Astrocyte (in vitro differentiated cells and primary cell): ENCODE results near the gene TM9SF3. TPM values are rescaled to one million over a fixed set of nuclear protein-coding genes. Genes with fewer than 3 reads are reported as not detected.

Experiments
- DNase-seq: peaks from one replicate; pipeline ENCODE4 v3.0.0-alpha.2; 2010; ENCODE audit warnings: low read depth
- FAIRE-seq: peaks from 2 replicates; lab custom pipeline; 2011; peaks lifted over from hg19 to GRCh38; lab: Jason Lieb, UNC
- H2AFZ ChIP-seq: 2 replicates; pipeline ENCODE4 v1.6.0; 2012; ENCODE audit warnings: low read depth, low read length, inconsistent platforms
- H3K27ac ChIP-seq: 2 replicates; pipeline ENCODE4 v1.5.1; 2011; ENCODE audit warnings: low read depth, low read length, inconsistent platforms
- H3K27me3 ChIP-seq: 2 replicates; pipeline ENCODE4 v1.6.0; 2011; ENCODE audit warnings: low read length, inconsistent platforms; ENCODE audit not compliant: insufficient read depth
- H3K36me3 ChIP-seq: 2 replicates; pipeline ENCODE4 v1.5.1; 2011; ENCODE audit warnings: low read length, inconsistent platforms; ENCODE audit not compliant: insufficient read depth
- H3K4me1 ChIP-seq: 2 replicates; pipeline ENCODE4 v1.5.1; 2011; ENCODE audit warnings: low read length, inconsistent platforms; ENCODE audit not compliant: insufficient read depth
- H3K4me2 ChIP-seq: 2 replicates; pipeline ENCODE4 v1.6.0; 2012; ENCODE audit warnings: low read length, inconsistent platforms
- H3K4me3 ChIP-seq: 2 replicates; pipeline ENCODE4 v1.5.1; 2011; ENCODE audit warnings: low read depth, mild to moderate bottlenecking, low read length, inconsistent platforms; ENCODE audit not compliant: insufficient read depth
- H3K79me2 ChIP-seq: 2 replicates; pipeline ENCODE4 v1.6.0; 2012; ENCODE audit warnings: mild to moderate bottlenecking, low read length, inconsistent platforms; ENCODE audit not compliant: insufficient read depth
- H3K9ac ChIP-seq: 2 replicates; pipeline ENCODE4 v1.6.0; 2012; ENCODE audit warnings: mild to moderate bottlenecking, low read length, inconsistent platforms
- H3K9me3 ChIP-seq: 2 replicates; pipeline ENCODE4 v1.5.1; 2012; ENCODE audit warnings: low read depth, mild to moderate bottlenecking, low read length, inconsistent platforms; ENCODE audit not compliant: insufficient read depth
- H4K20me1 ChIP-seq: 2 replicates; pipeline ENCODE4 v1.6.0; 2012; ENCODE audit warnings: low read length, inconsistent platforms; ENCODE audit not compliant: insufficient read depth
- H3K27ac Mint-ChIP-seq: one replicate; pipeline ENCODE4 v1.8.0; 2021; ENCODE audit warnings: mild to moderate bottlenecking, mixed read lengths; ENCODE audit not compliant: unreplicated experiment
- H3K27me3 Mint-ChIP-seq: one replicate; pipeline ENCODE4 v1.8.0; 2021; ENCODE audit warnings: low read depth, mixed read lengths; ENCODE audit not compliant: unreplicated experiment
- H3K36me3 Mint-ChIP-seq: one replicate; pipeline ENCODE4 v1.8.0; 2021; ENCODE audit warnings: low read depth, mixed read lengths; ENCODE audit not compliant: unreplicated experiment
- H3K4me1 Mint-ChIP-seq: one replicate; pipeline ENCODE4 v1.8.0; 2021; ENCODE audit warnings: low read depth, mixed read lengths; ENCODE audit not compliant: unreplicated experiment
- H3K4me3 Mint-ChIP-seq: one replicate; pipeline ENCODE4 v1.8.0; 2021; ENCODE audit warnings: mild to moderate bottlenecking, moderate library complexity, mixed read lengths; ENCODE audit not compliant: unreplicated experiment
- H3K9me3 Mint-ChIP-seq: one replicate; pipeline ENCODE4 v1.8.0; 2021; ENCODE audit warnings: mild to moderate bottlenecking, mixed read lengths; ENCODE audit not compliant: unreplicated experiment
- CTCF ChIP-seq: IDR thresholded peaks from 2 replicates; pipeline ENCODE4 v1.5.1; 2011; ENCODE audit warnings: low read depth, mild to moderate bottlenecking, inconsistent platforms, low read length, moderate library complexity; ENCODE audit not compliant: insufficient read depth
- EZH2 ChIP-seq: IDR thresholded peaks from 2 replicates; pipeline ENCODE4 v1.6.1; 2012; ENCODE audit warnings: mild to moderate bottlenecking, low read length, inconsistent platforms; ENCODE audit not compliant: insufficient read depth
- total RNA-seq: library from RNA; stranded (reverse); gene quantifications from 2 replicates; pipeline ENCODE4 v1.2.1, GENCODE V29; 2021

Gene TM9SF3
- total RNA-seq, 1 donor from 2014 or later, result 200 TPM

DNA sequence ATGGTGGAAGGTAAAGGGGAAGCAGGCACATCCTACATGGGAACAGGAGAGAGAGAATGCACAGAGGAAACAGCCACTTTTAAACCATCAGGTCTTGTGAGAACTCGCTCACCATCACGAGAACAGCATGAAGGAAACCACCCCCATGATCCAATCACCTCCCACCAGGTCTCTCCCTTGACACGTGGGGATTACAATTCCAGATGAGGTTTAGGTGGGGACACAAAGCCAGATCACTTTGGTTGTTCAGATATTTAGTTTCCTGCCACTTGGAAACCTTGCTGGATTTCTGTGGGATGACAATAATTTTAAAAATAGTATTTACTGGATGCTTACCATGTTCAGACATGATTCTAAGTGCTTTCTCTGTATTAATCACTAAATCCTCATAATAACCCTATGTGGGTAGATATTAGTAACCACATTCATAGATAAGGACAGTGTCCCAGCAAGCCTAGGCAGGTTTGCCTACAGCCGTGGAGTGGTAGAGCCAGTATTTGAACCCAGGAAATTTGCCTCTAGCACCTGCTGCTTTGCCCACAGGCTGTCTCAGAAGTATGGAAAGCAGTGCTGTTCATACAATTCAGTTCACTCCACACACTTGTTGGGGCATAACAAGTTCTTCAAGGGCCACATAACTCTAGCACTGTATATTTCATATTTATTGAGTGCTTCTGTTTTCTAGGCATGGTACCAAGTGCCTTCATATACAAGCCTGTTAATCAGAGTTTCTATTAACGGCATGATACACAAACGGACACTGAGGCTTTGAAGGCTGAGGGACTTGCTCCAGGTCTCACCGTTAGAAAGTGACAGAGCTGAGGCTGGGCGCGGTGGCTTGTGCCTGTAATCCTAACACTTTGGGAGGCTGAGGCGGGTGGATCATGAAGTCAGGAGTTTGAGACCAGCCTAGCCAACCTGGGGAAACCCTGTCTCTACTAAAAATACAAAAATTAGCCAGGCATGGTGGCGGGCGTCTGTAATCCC lies 81.4 kb downstream of the TM9SF3 start:
- Histone ChIP-seq H3K4me3 (no peak overlapping the region), H3K27me3 (no peaks in the 10 kb centered on the region), H2AFZ (no peak overlapping the region), H3K27ac (no peak overlapping the region), H4K20me1 (no peaks in the 10 kb centered on the region), H3K4me2 (no peak overlapping the region), H3K36me3 (no peaks in the 10 kb centered on the region), H3K9me3 (no peaks in the 10 kb centered on the region), H3K79me2 (no peaks in the 10 kb centered on the region), H3K4me1 (peaks cover 20% of the 10 kb centered on the region), H3K9ac (no peak overlapping the region)
- Mint-ChIP-seq H3K27me3 (no peaks in the 10 kb centered on the region), H3K9me3 (no peaks in the 10 kb centered on the region), H3K4me1 (peaks cover 33% of the 10 kb centered on the region), H3K36me3 (peaks cover 2% of the 10 kb centered on the region), H3K27ac (no peak overlapping the region), H3K4me3 (no peak overlapping the region)
- no peak for FAIRE-seq
- TF ChIP-seq EZH2, result no peak
- TF ChIP-seq CTCF, result no peak
- peak; percentile 13 for DNase-seq

GRCh38 chr10:96502561-96503282 lies 84.1 kb downstream of the TM9SF3 start:
- no peak for DNase-seq
- Mint-ChIP-seq H3K27ac (no peak overlapping the region), H3K4me3 (no peak overlapping the region), H3K9me3 (no peaks in the 10 kb centered on the region), H3K36me3 (peaks cover 4% of the 10 kb centered on the region), H3K27me3 (no peaks in the 10 kb centered on the region), H3K4me1 (peaks cover 16% of the 10 kb centered on the region)
- Histone ChIP-seq H3K27ac (no peak overlapping the region), H3K4me3 (no peak overlapping the region), H4K20me1 (no peaks in the 10 kb centered on the region), H3K9me3 (no peaks in the 10 kb centered on the region), H3K4me2 (no peak overlapping the region), H3K79me2 (no peaks in the 10 kb centered on the region), H3K4me1 (peaks cover 7% of the 10 kb centered on the region), H3K36me3 (no peaks in the 10 kb centered on the region), H2AFZ (no peak overlapping the region), H3K9ac (no peak overlapping the region), H3K27me3 (no peaks in the 10 kb centered on the region)
- no peak for FAIRE-seq
- TF ChIP-seq EZH2 (no peak), CTCF (no peak)
